ENCODE results near the gene MC3R. TPM values are rescaled to one million over a fixed set of nuclear protein-coding genes. Genes with fewer than 3 reads are reported as not detected.

The MC3R gene
- polyA plus RNA-seq, 4 donors: not detected

Other genes with a start within 250 kb of the MC3R start
- gene CBLN4, start 243.2 kb upstream of the MC3R start, polyA plus RNA-seq: under 1 TPM in 2 of 4 donors, not detected in 2; 0.04 to 0.69 TPM
- gene FAM210B, start 110.2 kb downstream of the MC3R start, polyA plus RNA-seq: 10 to 100 TPM; 18.1 to 44.6 (median 21.7) TPM
- gene AURKA, start 143.5 kb downstream of the MC3R start, polyA plus RNA-seq: 10 to 100 TPM in 3 of 4 donors, 1 to 10 TPM in 1; 4.3 to 26.6 (median 13.6) TPM
- 10 to 100 TPM in 2 of 4 donors, 1 to 10 TPM in 2; 9.2 to 28.2 (median 11.3) TPM for gene CSTF1, start 143.9 kb downstream of the MC3R start, polyA plus RNA-seq
- 1 to 10 TPM in 2 of 4 donors, under 1 TPM in 1, not detected in 1; 0.70 to 1.5 (median 1.1) TPM for gene CASS4, start 163.5 kb downstream of the MC3R start, polyA plus RNA-seq
- 10 to 100 TPM; 70.2 to 83.5 (median 78.4) TPM for gene RTF2, start 219.9 kb downstream of the MC3R start, polyA plus RNA-seq

Measured in small intestine (tissue), 4 donors.